ENCODE data around the gene CCDC7.
A peak's percentile ranks its signal among the peaks of the same experiment; 100 is the strongest.

CCDC7 gene

DNA sequence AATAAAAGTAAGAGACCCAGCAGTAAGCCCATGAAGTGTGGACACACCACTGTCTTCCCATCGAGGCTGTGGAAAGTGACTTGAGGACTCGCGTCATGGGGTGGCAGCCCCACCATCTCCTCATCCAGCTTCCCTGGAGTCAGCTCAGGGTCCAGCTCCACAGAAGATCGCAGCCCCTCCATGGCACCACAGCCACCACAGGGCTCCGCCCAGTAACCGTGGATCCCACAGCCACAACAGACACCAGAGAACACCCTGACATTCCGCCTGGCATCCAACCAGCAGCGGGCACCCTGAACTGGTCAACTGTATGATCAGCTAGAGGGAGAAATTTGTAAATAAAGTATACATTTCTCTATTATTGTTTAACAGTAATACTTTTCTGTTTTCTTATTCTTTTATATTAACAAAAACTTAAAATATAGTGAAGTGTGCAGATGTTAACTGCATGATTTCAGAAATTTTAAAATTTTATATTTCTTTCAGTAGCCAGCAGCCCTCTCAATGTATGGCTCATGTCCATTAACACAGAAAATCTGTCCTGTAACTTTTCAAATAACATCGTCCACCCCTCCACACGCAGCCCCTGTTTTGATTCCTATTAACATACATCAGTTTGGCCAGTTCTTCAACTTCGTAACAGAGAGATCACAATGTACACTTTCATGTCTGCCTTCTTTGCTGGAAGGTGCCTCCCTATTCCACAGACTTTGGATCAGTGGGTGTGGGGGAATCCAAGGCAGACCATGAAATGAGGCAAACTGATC lies 442.4 kb downstream of the CCDC7 start:
- H3K36me3 ChIP-seq (ENCODE audit: insufficient read depth, low read length): no peaks in the 10 kb centered on the region
- H3K79me2 ChIP-seq (ENCODE audit: insufficient read depth, low read length): no peaks in the 10 kb centered on the region
- peaks cover 7% of the 10 kb centered on the region for H3K4me1 ChIP-seq (ENCODE audit: insufficient read depth, low read length, poor library complexity, severe bottlenecking)
- no peaks in the 10 kb centered on the region for H4K20me1 ChIP-seq (ENCODE audit: insufficient read depth, low read length, poor library complexity, severe bottlenecking)
- no peaks in the 10 kb centered on the region for H3K9me2 ChIP-seq (replicated peaks; ENCODE audit: low read depth, low read length)
- no peak overlapping the region for H3K4me3 ChIP-seq (ENCODE audit: low read length, poor library complexity, severe bottlenecking)
- H3F3A ChIP-seq (ENCODE audit: low read depth): no peaks in the 10 kb centered on the region
- H3K27me3 ChIP-seq (ENCODE audit: insufficient read depth, low read length, poor library complexity, severe bottlenecking): no peaks in the 10 kb centered on the region
- no peak overlapping the region for H2AFZ ChIP-seq (ENCODE audit: low read length)
- H3K4me2 ChIP-seq (ENCODE audit: low read depth, low read length, poor library complexity, severe bottlenecking): no peak overlapping the region
- no peak for TF ChIP-seq EZH2phosphoT487 (IDR thresholded peaks at IDR 0.05; ENCODE audit: borderline replicate concordance)
- TF ChIP-seq, protein P1, sequence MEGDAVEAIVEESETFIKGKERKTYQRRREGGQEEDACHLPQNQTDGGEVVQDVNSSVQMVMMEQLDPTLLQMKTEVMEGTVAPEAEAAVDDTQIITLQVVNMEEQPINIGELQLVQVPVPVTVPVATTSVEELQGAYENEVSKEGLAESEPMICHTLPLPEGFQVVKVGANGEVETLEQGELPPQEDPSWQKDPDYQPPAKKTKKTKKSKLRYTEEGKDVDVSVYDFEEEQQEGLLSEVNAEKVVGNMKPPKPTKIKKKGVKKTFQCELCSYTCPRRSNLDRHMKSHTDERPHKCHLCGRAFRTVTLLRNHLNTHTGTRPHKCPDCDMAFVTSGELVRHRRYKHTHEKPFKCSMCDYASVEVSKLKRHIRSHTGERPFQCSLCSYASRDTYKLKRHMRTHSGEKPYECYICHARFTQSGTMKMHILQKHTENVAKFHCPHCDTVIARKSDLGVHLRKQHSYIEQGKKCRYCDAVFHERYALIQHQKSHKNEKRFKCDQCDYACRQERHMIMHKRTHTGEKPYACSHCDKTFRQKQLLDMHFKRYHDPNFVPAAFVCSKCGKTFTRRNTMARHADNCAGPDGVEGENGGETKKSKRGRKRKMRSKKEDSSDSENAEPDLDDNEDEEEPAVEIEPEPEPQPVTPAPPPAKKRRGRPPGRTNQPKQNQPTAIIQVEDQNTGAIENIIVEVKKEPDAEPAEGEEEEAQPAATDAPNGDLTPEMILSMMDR (conservative IDR thresholded peaks at IDR 0.05; ENCODE audit: low read length): no peak
- H3K9me3 ChIP-seq (ENCODE audit: insufficient read depth, low read depth, low read length): no peaks in the 10 kb centered on the region
- no peak overlapping the region for H3K9ac ChIP-seq (ENCODE audit: low read depth, low read length, poor library complexity, severe bottlenecking)

DNA sequence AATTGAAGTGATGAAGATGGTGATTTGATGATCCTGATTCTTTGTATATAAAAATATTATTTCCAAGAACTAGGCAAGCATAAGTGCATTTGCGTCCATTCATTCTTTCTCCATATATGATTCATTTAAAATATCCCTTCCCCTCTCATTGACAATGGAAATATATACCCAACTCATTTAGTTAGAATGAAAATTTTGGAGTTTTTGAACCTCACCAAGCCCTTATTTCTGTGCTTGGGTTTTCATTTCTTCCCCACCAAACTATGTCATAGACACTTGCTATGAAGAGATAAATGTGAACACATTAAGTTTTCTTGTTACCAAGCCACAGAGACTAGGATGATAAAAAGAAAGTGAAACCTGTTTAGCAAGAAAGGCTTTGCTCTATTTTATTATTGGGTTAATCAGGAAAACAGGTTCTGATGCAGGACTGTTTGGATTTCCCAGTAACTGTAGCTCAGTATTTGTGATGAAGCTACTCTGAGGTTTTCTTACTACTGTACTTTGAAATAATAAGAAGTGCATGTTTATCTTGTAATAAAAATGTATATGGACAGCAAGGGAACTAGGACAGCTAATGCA lies 443.8 kb downstream of the CCDC7 start:
- no peaks in the 10 kb centered on the region for H3K36me3 ChIP-seq (ENCODE audit: insufficient read depth, low read length)
- H3K79me2 ChIP-seq (ENCODE audit: insufficient read depth, low read length): no peaks in the 10 kb centered on the region
- H3F3A ChIP-seq (ENCODE audit: low read depth): no peaks in the 10 kb centered on the region
- H2AFZ ChIP-seq (ENCODE audit: low read length): peak overlapping the region; percentile 42; the same call in 1 of the 2 replicates
- H4K20me1 ChIP-seq (ENCODE audit: insufficient read depth, low read length, poor library complexity, severe bottlenecking): no peaks in the 10 kb centered on the region
- H3K4me3 ChIP-seq (ENCODE audit: low read length, poor library complexity, severe bottlenecking): peak overlapping the region; percentile 44
- peak overlapping the region; percentile 58 for H3K4me2 ChIP-seq (ENCODE audit: low read depth, low read length, poor library complexity, severe bottlenecking)
- H3K4me1 ChIP-seq (ENCODE audit: insufficient read depth, low read length, poor library complexity, severe bottlenecking): peaks cover 7% of the 10 kb centered on the region
- H3K9ac ChIP-seq (ENCODE audit: low read depth, low read length, poor library complexity, severe bottlenecking): no peak overlapping the region
- TF ChIP-seq, protein P1 (conservative IDR thresholded peaks at IDR 0.05; ENCODE audit: low read length): no peak
- no peak for TF ChIP-seq EZH2phosphoT487 (IDR thresholded peaks at IDR 0.05; ENCODE audit: borderline replicate concordance)
- H3K9me3 ChIP-seq (ENCODE audit: insufficient read depth, low read depth, low read length): no peaks in the 10 kb centered on the region
- no peaks in the 10 kb centered on the region for H3K9me2 ChIP-seq (replicated peaks; ENCODE audit: low read depth, low read length)
- no peaks in the 10 kb centered on the region for H3K27me3 ChIP-seq (ENCODE audit: insufficient read depth, low read length, poor library complexity, severe bottlenecking)

DNA sequence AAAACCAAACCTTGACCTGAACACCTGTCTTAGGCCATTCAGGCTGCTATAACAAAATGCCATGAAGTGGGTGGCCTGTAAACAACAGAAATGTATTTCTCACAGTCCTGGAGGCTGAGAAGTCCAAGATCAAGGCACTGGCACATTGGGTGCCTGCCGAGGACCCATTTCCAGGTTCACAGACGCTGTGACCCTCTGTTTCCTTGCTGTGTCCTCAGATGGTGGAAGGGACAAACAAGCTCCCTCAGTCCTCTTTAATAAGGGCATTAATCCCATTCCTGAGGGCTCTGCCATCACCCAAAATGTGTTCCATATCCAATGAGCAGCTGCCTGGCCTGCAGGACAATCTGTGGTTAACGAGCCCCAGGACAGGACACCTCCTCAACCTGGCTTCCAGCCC lies 444.5 kb downstream of the CCDC7 start:
- H3K4me2 ChIP-seq (ENCODE audit: low read depth, low read length, poor library complexity, severe bottlenecking): peak overlapping the region; percentile 58

More for the DNA sequence above, 444.5 kb downstream of the CCDC7 start:
- no peaks in the 10 kb centered on the region for H3K79me2 ChIP-seq (ENCODE audit: insufficient read depth, low read length)
- H2AFZ ChIP-seq (ENCODE audit: low read length): no peak overlapping the region
- TF ChIP-seq EZH2phosphoT487 (IDR thresholded peaks at IDR 0.05; ENCODE audit: borderline replicate concordance): no peak
- TF ChIP-seq, protein P1 (conservative IDR thresholded peaks at IDR 0.05; ENCODE audit: low read length): no peak
- H3K9me2 ChIP-seq (replicated peaks; ENCODE audit: low read depth, low read length): no peaks in the 10 kb centered on the region
- no peaks in the 10 kb centered on the region for H4K20me1 ChIP-seq (ENCODE audit: insufficient read depth, low read length, poor library complexity, severe bottlenecking)
- no peak overlapping the region for H3K4me3 ChIP-seq (ENCODE audit: low read length, poor library complexity, severe bottlenecking)
- H3K9me3 ChIP-seq (ENCODE audit: insufficient read depth, low read depth, low read length): no peaks in the 10 kb centered on the region
- H3F3A ChIP-seq (ENCODE audit: low read depth): no peaks in the 10 kb centered on the region
- H3K9ac ChIP-seq (ENCODE audit: low read depth, low read length, poor library complexity, severe bottlenecking): no peak overlapping the region
- H3K27me3 ChIP-seq (ENCODE audit: insufficient read depth, low read length, poor library complexity, severe bottlenecking): no peaks in the 10 kb centered on the region
- H3K4me1 ChIP-seq (ENCODE audit: insufficient read depth, low read length, poor library complexity, severe bottlenecking): peaks cover 7% of the 10 kb centered on the region
- H3K36me3 ChIP-seq (ENCODE audit: insufficient read depth, low read length): no peaks in the 10 kb centered on the region
